ENCODE measurements around the gene CYB561D2.
"Not testable (repeated sequence)": the region's sequence is repeated elsewhere in the genome, so short reads cannot be mapped to it uniquely, and the experiment has no call there.

The CYB561D2 gene, protein sequence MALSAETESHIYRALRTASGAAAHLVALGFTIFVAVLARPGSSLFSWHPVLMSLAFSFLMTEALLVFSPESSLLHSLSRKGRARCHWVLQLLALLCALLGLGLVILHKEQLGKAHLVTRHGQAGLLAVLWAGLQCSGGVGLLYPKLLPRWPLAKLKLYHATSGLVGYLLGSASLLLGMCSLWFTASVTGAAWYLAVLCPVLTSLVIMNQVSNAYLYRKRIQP

GRCh38 chr3:50350527-50351322 is at the start of gene CYB561D2, which contains the start of gene NPRL2:
Gene CYB561D2, plus strand, starts transcription at chr3:50350862. Its CDS starts 572 bp downstream, at chr3:50351434.
Gene NPRL2, minus strand, starts transcription at chr3:50350775. Its CDS starts 123 bp downstream, at chr3:50350652.
- TF ChIP-seq CTCF (conservative IDR thresholded peaks at IDR 0.05; ENCODE audit: control insufficient read depth, insufficient read depth, low read depth, low read length), result no peak
- H3K4me3 ChIP-seq (ENCODE audit: control insufficient read depth, low read depth, low read length), result peak within 1 kb of the TSS; percentile 92
- DNase-seq (ENCODE audit: low read depth), result peak; percentile 83

DNA sequence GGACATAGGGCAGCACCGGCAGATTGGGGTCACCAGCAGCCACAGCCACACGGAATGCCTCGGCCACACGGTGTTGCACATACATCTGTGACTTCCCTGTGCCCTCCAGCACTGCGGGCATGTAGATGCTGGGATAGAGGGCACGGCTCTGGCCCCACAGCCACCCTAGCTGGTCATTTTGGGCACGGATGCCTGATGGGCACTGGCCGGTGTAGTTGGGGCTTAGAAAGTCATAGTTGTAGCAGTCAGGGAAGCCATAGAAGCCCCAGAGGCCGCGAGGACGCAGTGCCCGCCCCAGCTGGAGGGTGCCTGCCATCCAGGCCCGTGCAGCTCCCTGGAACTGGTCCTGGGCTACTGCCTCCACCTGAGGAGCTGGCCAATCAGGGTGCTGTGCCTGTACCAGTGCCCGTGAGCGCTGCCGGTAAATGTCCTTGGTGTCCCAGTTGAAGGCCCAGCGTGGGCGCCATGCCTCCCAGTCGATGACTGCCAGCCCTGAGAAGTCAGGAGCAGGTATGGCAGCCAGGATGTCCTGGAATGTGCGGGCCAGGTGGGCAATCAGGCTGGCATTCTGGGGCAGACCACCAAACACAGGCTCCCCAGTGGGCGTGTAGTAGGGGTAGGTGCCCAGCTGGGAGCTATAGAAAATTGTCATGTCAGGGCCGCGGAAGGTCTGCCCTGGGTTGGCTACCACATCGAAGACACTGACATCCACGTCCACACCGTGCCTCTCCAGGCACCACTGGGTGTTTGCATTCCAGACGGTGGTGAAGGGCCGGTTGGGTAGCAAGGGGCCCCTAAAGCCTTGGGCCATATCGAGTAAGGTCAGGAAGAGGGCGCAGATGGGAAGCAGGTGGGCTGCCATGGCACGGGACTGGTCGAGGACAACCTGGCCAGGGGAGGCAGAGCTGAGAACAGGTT is 48.3 kb upstream of the CYB561D2 start:
- no peak for DNase-seq (ENCODE audit: low read depth)
- H3K4me3 ChIP-seq (ENCODE audit: control insufficient read depth, low read depth, low read length), result no peak overlapping the region
- no peak for TF ChIP-seq CTCF (conservative IDR thresholded peaks at IDR 0.05; ENCODE audit: control insufficient read depth, insufficient read depth, low read depth, low read length)

DNA sequence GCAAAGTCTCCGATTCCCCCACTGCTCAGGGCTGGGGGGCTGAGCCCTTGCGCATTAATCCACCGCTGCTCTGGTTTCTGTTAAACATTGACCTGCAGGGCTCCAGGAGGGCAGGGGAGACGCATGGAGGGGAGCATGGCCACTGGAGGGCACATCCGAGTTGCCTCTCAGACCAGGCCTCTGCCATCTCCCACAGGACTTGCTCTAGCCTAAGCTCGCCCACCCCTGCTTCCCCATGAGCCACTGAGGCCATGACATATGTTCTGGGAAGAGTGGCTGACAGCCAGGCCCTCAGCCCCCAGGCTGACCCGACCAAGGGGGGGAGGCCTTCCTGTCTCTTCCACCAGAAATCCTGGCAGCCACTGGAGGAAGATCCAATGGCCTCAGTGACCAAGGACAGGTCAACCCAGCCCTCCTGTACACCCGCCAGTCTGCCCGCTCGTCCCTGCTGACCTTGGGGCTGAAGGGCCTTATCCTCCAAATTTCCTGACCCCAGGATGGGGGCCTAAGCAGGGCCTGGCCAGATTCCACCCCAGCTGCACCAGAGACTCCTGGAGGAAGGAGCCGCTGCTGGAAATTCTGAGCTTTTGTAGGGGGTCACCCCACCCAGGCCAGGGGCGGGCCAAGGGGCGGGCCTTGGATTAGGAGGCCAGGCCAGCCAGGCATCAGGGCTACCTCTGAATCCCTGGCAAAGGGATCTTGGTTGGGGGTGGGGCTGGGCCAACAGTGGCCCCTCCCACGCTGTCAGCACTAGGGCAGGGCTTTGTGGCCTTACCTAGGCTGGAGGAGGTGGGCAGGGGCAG is 47.4 kb upstream of the CYB561D2 start, which contains the start of gene HYAL1:
HYAL1 (minus strand) TSS at position 562 of the 803 bp plus-strand sequence. CDS start 618 bp downstream, outside the sequence.
- peak within 1 kb of the TSS; percentile 9 for H3K4me3 ChIP-seq (ENCODE audit: control insufficient read depth, low read depth, low read length)
- peak; percentile 45 for DNase-seq (ENCODE audit: low read depth)
- peak; percentile 11 for TF ChIP-seq CTCF (conservative IDR thresholded peaks at IDR 0.05; ENCODE audit: control insufficient read depth, insufficient read depth, low read depth, low read length)

DNA sequence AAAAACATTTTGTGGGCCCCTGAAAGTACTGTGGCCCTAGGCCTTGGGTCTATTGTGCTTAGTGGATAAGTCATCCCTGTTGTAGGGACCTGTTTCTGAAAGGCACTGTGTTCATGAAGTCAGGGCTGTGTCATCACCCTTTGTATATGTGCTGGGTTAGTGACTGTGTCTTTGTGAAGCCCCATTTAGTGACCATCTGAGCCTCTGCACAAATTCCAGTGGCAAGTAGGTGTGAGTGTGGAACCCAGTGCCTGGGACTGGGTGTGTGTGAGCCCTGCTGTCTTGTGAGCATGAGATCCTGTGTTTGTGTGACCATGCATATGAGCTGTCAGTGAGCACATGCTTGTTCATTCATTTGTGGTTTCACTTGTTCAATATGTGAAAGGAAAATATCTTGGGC is 46.1 kb upstream of the CYB561D2 start:
- H3K4me3 ChIP-seq (ENCODE audit: control insufficient read depth, low read depth, low read length), result no peak overlapping the region
- TF ChIP-seq CTCF (conservative IDR thresholded peaks at IDR 0.05; ENCODE audit: control insufficient read depth, insufficient read depth, low read depth, low read length), result no peak
- peak; percentile 65 for DNase-seq (ENCODE audit: low read depth)

- DNase-seq (ENCODE audit: low read depth), result not testable (repeated sequence)
Observed at GRCh38 chr3:50312041-50312440, 38.6 kb upstream of the CYB561D2 start.

GRCh38 chr3:50314342-50314741 is 36.3 kb upstream of the CYB561D2 start:
- TF ChIP-seq CTCF (conservative IDR thresholded peaks at IDR 0.05; ENCODE audit: control insufficient read depth, insufficient read depth, low read depth, low read length), result no peak
- DNase-seq (ENCODE audit: low read depth), result no peak
- no peak overlapping the region for H3K4me3 ChIP-seq (ENCODE audit: control insufficient read depth, low read depth, low read length)

More at GRCh38 chr3:50312041-50312440, 38.6 kb upstream of the CYB561D2 start:
- H3K4me3 ChIP-seq (ENCODE audit: control insufficient read depth, low read depth, low read length), result not testable (repeated sequence)

Data from fibroblast of mammary gland (primary cell).